ENCODE data around the gene CD59. TPM values are rescaled to one million over a fixed set of nuclear protein-coding genes. Genes with fewer than 3 reads are reported as not detected.

The CD59 gene
- polyA plus RNA-seq, 2 of the 4 experiments (the other 2 are of a cell fraction), result 335 to 375 TPM

- WGBS (ENCODE audit: missing lambda C conversion rate), result 33% methylated on average over 15 of the region's 15 CpGs
- ChIA-PET CTCF (interaction anchor here (0.9 to 2.4 kb wide), 6 partner anchors 8 to 372 kb away, joined by 3 to 10 read pairs (median 5); no protein-coding TSS in a partner anchor), POLR2A (interaction anchor here (1.2 to 3.5 kb wide), 2 partner anchors 35 to 44 kb away, joined by 4 to 42 read pairs; no protein-coding TSS in a partner anchor)
- ATAC-seq, result no peak
- peak overlapping the region; percentile 75 for H3K4me3 ChIP-seq
- no peak for DNase-seq (ENCODE audit: low read depth in 1 of 2, low spot score in 1 of 2)
- H3K9me3 ChIP-seq, result no peaks in the 10 kb centered on the region
- peak overlapping the region; percentile 85 to 93 for H3K27ac ChIP-seq
- TF ChIP-seq KDM5A (IDR thresholded peaks at IDR 0.05) (no peak), POLR2AphosphoS2 (conservative IDR thresholded peaks at IDR 0.05; ENCODE audit: low read length) (0 out of 2 replicates have a peak, but pooled peaks have one; percentile 54), FOXS1 (CRISPR knock-in tag; IDR thresholded peaks at IDR 0.05) (no peak), RNF2 (IDR thresholded peaks at IDR 0.05; ENCODE audit: borderline replicate concordance, low read depth) (no peak), MAFK (IDR thresholded peaks at IDR 0.05; ENCODE audit: partially characterized antibody) (no peak)
- FAIRE-seq, result no peak
- peaks cover 35% of the 10 kb centered on the region for H3K4me1 ChIP-seq
- H3K4me2 ChIP-seq, result peak overlapping the region; percentile 93
Observed at GRCh38 chr11:33734441-33735270, 1.6 kb downstream of the CD59 start.

GRCh38 chr11:33733980-33734379, 2.2 kb downstream of the CD59 start:
- POLR2A ChIA-PET, result interaction anchor here (1.2 kb wide), 1 partner anchor 34 kb away, joined by 4 read pairs; no protein-coding TSS in a partner anchor
- Histone ChIP-seq H3K4me2 (peak overlapping the region; percentile 93), H3K9me3 (no peaks in the 10 kb centered on the region), H3K4me1 (peaks cover 38% of the 10 kb centered on the region), H3K4me3 (peak overlapping the region; percentile 75; the same call in 2 of the 3 replicates), H3K27ac (peak overlapping the region in 1 of 2 experiments; percentile 93; a peak in 3 of 6 replicates)
- DNase-seq (ENCODE audit: low read depth in 1 of 2, low spot score in 1 of 2), result no peak
- no peak for FAIRE-seq
- ATAC-seq, result no peak
- CTCF ChIA-PET, result interaction anchor here (0.9 to 2.4 kb wide), 6 partner anchors 9 to 371 kb away, joined by 3 to 10 read pairs (median 5); no protein-coding TSS in a partner anchor
- no peak for TF ChIP-seq HOXA7 (CRISPR knock-in tag; IDR thresholded peaks at IDR 0.05)
- no peak for TF ChIP-seq CTCF (IDR thresholded peaks at IDR 0.05)
- no peak for TF ChIP-seq KDM1A (IDR thresholded peaks at IDR 0.05; ENCODE audit: low read depth)
- TF ChIP-seq USF2 (IDR thresholded peaks at IDR 0.05), result no peak
- TF ChIP-seq JUN (IDR thresholded peaks at IDR 0.05), result no peak
- TF ChIP-seq ATOH8 (CRISPR knock-in tag; IDR thresholded peaks at IDR 0.05; ENCODE audit: low read depth), result no peak
- no peak for TF ChIP-seq TFCP2L1 (CRISPR knock-in tag; IDR thresholded peaks at IDR 0.05)
- TF ChIP-seq ZFP36 (IDR thresholded peaks at IDR 0.05; ENCODE audit: borderline replicate concordance, partially characterized antibody), result no peak
- no peak for TF ChIP-seq KDM5A (IDR thresholded peaks at IDR 0.05)
- no peak for TF ChIP-seq MAZ (IDR thresholded peaks at IDR 0.05; ENCODE audit: borderline replicate concordance, low read depth, low read length)
- no peak for TF ChIP-seq MYC (IDR thresholded peaks at IDR 0.05; ENCODE audit: borderline replicate concordance, low read length)
- no peak for TF ChIP-seq HOXB5 (CRISPR knock-in tag; IDR thresholded peaks at IDR 0.05)
- TF ChIP-seq PHF8 (IDR thresholded peaks at IDR 0.05; ENCODE audit: borderline replicate concordance, low read depth), result no peak
- TF ChIP-seq RFX5 (IDR thresholded peaks at IDR 0.05), result no peak
- no peak for TF ChIP-seq REST (IDR thresholded peaks at IDR 0.05)
- no peak for TF ChIP-seq EHF (CRISPR knock-in tag; IDR thresholded peaks at IDR 0.05)
- TF ChIP-seq MAFK (IDR thresholded peaks at IDR 0.05; ENCODE audit: partially characterized antibody), result no peak
- WGBS (ENCODE audit: missing lambda C conversion rate), result 84% methylated on average over 7 of the region's 7 CpGs

Data from A549 (cell line).